HEK293 (cell line): ENCODE measurements around the gene TEAD3.
A peak's percentile ranks its signal among the peaks of the same experiment; 100 is the strongest.

ENCODE experiments used
- CTCF ChIA-PET: fragments of 350-600 bp; formaldehyde crosslinking; extraction: SDS; loops from one replicate; lab custom pipeline; 2021; ENCODE audit warnings: antibody characterized with exemption; lab: Yijun Ruan, JAX
- POLR2A ChIA-PET: fragments of 300-600 bp; formaldehyde crosslinking; extraction: SDS; loops from one replicate; lab custom pipeline; 2020; ENCODE audit warnings: antibody characterized with exemption, inconsistent platforms; lab: Yijun Ruan, JAX
- H3K27ac ChIP-seq: fragments of 200-500 bp; sonication (Bioruptor generic); 2 replicates; pipeline ENCODE4 v1.5.1; 2014; ENCODE audit warnings: low read depth, low read length, control low read depth, inconsistent platforms; ENCODE audit errors: extremely low read depth
- H3K36me3 ChIP-seq, 2 experiments: fragments of 200-500 bp in 1 of 2; sonication (Bioruptor generic) in 1 of 2; 1 replicate in 1 of 2; 2 replicates in 1 of 2; pipeline ENCODE4 v1.5.1; 2014 to 2017; ENCODE audit warnings: inconsistent platforms in 2 of 2, low read length in 2 of 2; ENCODE audit not compliant: control insufficient read depth in 2 of 2, insufficient read depth in 1 of 2
- H3K4me1 ChIP-seq: fragments of 200-500 bp; sonication (Bioruptor generic); 2 replicates; pipeline ENCODE4 v1.5.1; 2014; ENCODE audit warnings: mild to moderate bottlenecking, low read length, inconsistent platforms; ENCODE audit not compliant: control insufficient read depth, insufficient read depth
- H3K4me3 ChIP-seq: 2 replicates; pipeline ENCODE4 v1.5.1; 2011; ENCODE audit warnings: low read depth, mild to moderate bottlenecking, control low read depth, low read length, moderate library complexity
- H3K9me3 ChIP-seq: fragments of 200-500 bp; sonication (Bioruptor generic); 2 replicates; pipeline ENCODE4 v1.5.1; 2014; ENCODE audit warnings: low read depth, low read length, inconsistent platforms; ENCODE audit not compliant: control insufficient read depth, insufficient read depth
- GLIS1 ChIP-seq: fragments of 450-650 bp; formaldehyde crosslinking; IDR thresholded peaks from 2 replicates; pipeline ENCODE4 v1.5.1; 2016; ENCODE audit warnings: missing biosample characterization, missing genetic modification characterization
- GLIS2 ChIP-seq: fragments of 450-650 bp; formaldehyde crosslinking; IDR thresholded peaks from 2 replicates; pipeline ENCODE4 v1.5.1; 2016; ENCODE audit warnings: missing biosample characterization, missing genetic modification characterization
- HOXC10 ChIP-seq: sonication (generic); formaldehyde crosslinking; IDR thresholded peaks from 2 replicates; pipeline ENCODE4 v1.8.1; 2023; ENCODE audit warnings: mild to moderate bottlenecking, missing genetic modification reagents
- MEIS1 ChIP-seq: sonication (generic); formaldehyde crosslinking; IDR thresholded peaks from 2 replicates; pipeline ENCODE4 v1.8.1; 2022; ENCODE audit warnings: missing genetic modification reagents, mild to moderate bottlenecking, borderline replicate concordance
- MZF1 ChIP-seq: fragments of 450-650 bp; formaldehyde crosslinking; IDR thresholded peaks from 2 replicates; pipeline ENCODE4 v1.5.1; 2017; ENCODE audit warnings: missing biosample characterization, missing genetic modification characterization, borderline replicate concordance
- OVOL3 ChIP-seq: fragments of 450-650 bp; formaldehyde crosslinking; IDR thresholded peaks from 2 replicates; pipeline ENCODE4 v1.5.1; 2016; ENCODE audit warnings: missing biosample characterization, missing genetic modification characterization
- SCRT1 ChIP-seq: fragments of 450-650 bp; formaldehyde crosslinking; IDR thresholded peaks from 2 replicates; pipeline ENCODE4 v1.5.1; 2016; ENCODE audit warnings: missing biosample characterization, missing genetic modification characterization, borderline replicate concordance
- SETDB1 ChIP-seq: IDR thresholded peaks from one replicate; pipeline ENCODE4 v1.6.1; 2017; ENCODE audit warnings: mild to moderate bottlenecking, low read length, moderate library complexity, mixed read lengths; ENCODE audit not compliant: insufficient read length
- ZBTB17 ChIP-seq: fragments of 450-650 bp; formaldehyde crosslinking; IDR thresholded peaks from 2 replicates; pipeline ENCODE4 v1.5.1; 2016; ENCODE audit warnings: missing biosample characterization, missing genetic modification characterization
- ZBTB48 ChIP-seq: fragments of 450-650 bp; formaldehyde crosslinking; IDR thresholded peaks from 2 replicates; pipeline ENCODE4 v1.5.1; 2016; ENCODE audit warnings: missing biosample characterization, missing genetic modification characterization
- ZBTB8A ChIP-seq: fragments of 450-650 bp; formaldehyde crosslinking; IDR thresholded peaks from 2 replicates; pipeline ENCODE4 v1.5.1; 2016; ENCODE audit warnings: missing biosample characterization, missing genetic modification characterization
- ZNF148 ChIP-seq: fragments of 450-650 bp; formaldehyde crosslinking; IDR thresholded peaks from 2 replicates; pipeline ENCODE4 v1.5.0; 2017; ENCODE audit warnings: missing biosample characterization, missing genetic modification characterization, borderline replicate concordance
- ZNF214 ChIP-seq: fragments of 450-650 bp; formaldehyde crosslinking; IDR thresholded peaks from 2 replicates; pipeline ENCODE4 v1.5.1; 2017; ENCODE audit warnings: missing biosample characterization, mild to moderate bottlenecking, missing genetic modification characterization, borderline replicate concordance
- ZNF423 ChIP-seq: fragments of 450-650 bp; formaldehyde crosslinking; IDR thresholded peaks from 2 replicates; pipeline ENCODE4 v1.5.1; 2016; ENCODE audit warnings: missing biosample characterization, missing genetic modification characterization
- ZNF449 ChIP-seq: fragments of 450-650 bp; formaldehyde crosslinking; IDR thresholded peaks from 2 replicates; pipeline ENCODE4 v1.5.1; 2017; ENCODE audit warnings: missing biosample characterization, mild to moderate bottlenecking, missing genetic modification characterization, moderate library complexity
- ZNF473 ChIP-seq: fragments of 450-650 bp; formaldehyde crosslinking; IDR thresholded peaks from 2 replicates; pipeline ENCODE4 v1.5.1; 2017; ENCODE audit warnings: missing biosample characterization, missing genetic modification characterization
- ZNF514 ChIP-seq: fragments of 450-650 bp; formaldehyde crosslinking; IDR thresholded peaks from 2 replicates; pipeline ENCODE4 v1.5.1; 2016; ENCODE audit warnings: missing biosample characterization, missing genetic modification characterization
- ZNF518A ChIP-seq: fragments of 450-650 bp; formaldehyde crosslinking; conservative IDR thresholded peaks from 2 replicates; pipeline ENCODE4 v1.5.1; 2016; ENCODE audit warnings: low read depth, missing biosample characterization, missing genetic modification characterization
- ZNF558 ChIP-seq: fragments of 450-650 bp; formaldehyde crosslinking; IDR thresholded peaks from 2 replicates; pipeline ENCODE4 v1.5.1; 2016; ENCODE audit warnings: missing biosample characterization, missing genetic modification characterization
- ZNF571 ChIP-seq: fragments of 450-650 bp; formaldehyde crosslinking; IDR thresholded peaks from 2 replicates; pipeline ENCODE4 v1.5.0; 2017; ENCODE audit warnings: missing biosample characterization, missing genetic modification characterization
- ZNF580 ChIP-seq: fragments of 450-650 bp; formaldehyde crosslinking; IDR thresholded peaks from 2 replicates; pipeline ENCODE4 v1.5.1; 2016; ENCODE audit warnings: missing biosample characterization, missing genetic modification characterization
- ZNF747 ChIP-seq: fragments of 450-650 bp; formaldehyde crosslinking; IDR thresholded peaks from 2 replicates; pipeline ENCODE4 v1.5.1; 2016; ENCODE audit warnings: missing biosample characterization, missing genetic modification characterization
- ZXDB ChIP-seq: fragments of 450-650 bp; formaldehyde crosslinking; IDR thresholded peaks from 2 replicates; pipeline ENCODE4 v1.5.1; 2016; ENCODE audit warnings: missing biosample characterization, missing genetic modification characterization

TEAD3 gene

GRCh38 chr6:35495258-35496035 is 1.4 kb downstream of the TEAD3 start (continued):
- no peak for TF ChIP-seq ZNF148 (tag by site-specific recombination)

GRCh38 chr6:35494161-35494563 is 2.7 kb downstream of the TEAD3 start:
- ChIA-PET POLR2A (interaction anchor here (4.3 kb wide), 1 partner anchor 26 kb away, joined by 24 read pairs; the partner anchor contains the start of gene RPL10A), CTCF (interaction anchor here (0.7 to 1.0 kb wide), 2 partner anchors 7 to 10 kb away, joined by 3 to 4 read pairs; no protein-coding TSS in a partner anchor)
- Histone ChIP-seq H3K9me3 (no peaks in the 10 kb centered on the region), H3K4me1 (peaks cover 17% of the 10 kb centered on the region), H3K36me3 (peaks cover 0 to 4% of the 10 kb centered on the region in 2 experiments; a peak in 1 of 3 replicates), H3K4me3 (no peak overlapping the region), H3K27ac (no peak overlapping the region)
- TF ChIP-seq ZNF514 (tag by site-specific recombination): no peak
- no peak for TF ChIP-seq ZNF214
- TF ChIP-seq MZF1 (tag by site-specific recombination): no peak
- TF ChIP-seq ZXDB: no peak
- peak; percentile 59 for TF ChIP-seq GLIS2 (tag by site-specific recombination)
- no peak for TF ChIP-seq SCRT1 (tag by site-specific recombination)
- TF ChIP-seq GLIS1 (tag by site-specific recombination): no peak
- 0 out of 2 replicates have a peak, but pooled peaks have one; percentile 20 for TF ChIP-seq ZBTB8A
- no peak for TF ChIP-seq ZNF473
- TF ChIP-seq ZNF558 (tag by site-specific recombination): no peak
- no peak for TF ChIP-seq ZNF580 (tag by site-specific recombination)
- no peak for TF ChIP-seq OVOL3 (tag by site-specific recombination)
- TF ChIP-seq ZBTB48: peak; percentile 45; the same call in 1 of the 2 replicates
- TF ChIP-seq SETDB1: no peak
- TF ChIP-seq MEIS1: no peak
- no peak for TF ChIP-seq ZNF423
- TF ChIP-seq ZNF571 (tag by site-specific recombination): no peak
- TF ChIP-seq HOXC10 (CRISPR knock-in tag): no peak
- TF ChIP-seq ZBTB17 (tag by site-specific recombination): peak; percentile 73

- ChIA-PET POLR2A (no interaction called here), CTCF (no interaction called here)
- H3K4me3 ChIP-seq: no peak overlapping the region
- H3K36me3 ChIP-seq: peaks cover 0 to 4% of the 10 kb centered on the region in 2 experiments; a peak in 1 of 3 replicates
- H3K27ac ChIP-seq: no peak overlapping the region
- peaks cover 18% of the 10 kb centered on the region for H3K4me1 ChIP-seq
- H3K9me3 ChIP-seq: no peaks in the 10 kb centered on the region
- TF ChIP-seq ZNF449 (tag by site-specific recombination) (no peak), ZNF747 (no peak), ZNF518A (tag by site-specific recombination) (no peak), ZNF423 (no peak)
Observed at GRCh38 chr6:35493307-35493983, 3.4 kb downstream of the TEAD3 start.
